Activated CD4-positive, alpha-beta T cell treated with anti-CD3 and anti-CD28 coated beads, Interleukin-2, amount 50 U/mL, for 4 hours (primary cell): ENCODE data around the gene B3GNT3.

Experiments
- DNase-seq, 2 experiments: peaks; one replicate each; pipeline ENCODE4 v3.0.0-alpha.2; 2020

B3GNT3 gene, protein sequence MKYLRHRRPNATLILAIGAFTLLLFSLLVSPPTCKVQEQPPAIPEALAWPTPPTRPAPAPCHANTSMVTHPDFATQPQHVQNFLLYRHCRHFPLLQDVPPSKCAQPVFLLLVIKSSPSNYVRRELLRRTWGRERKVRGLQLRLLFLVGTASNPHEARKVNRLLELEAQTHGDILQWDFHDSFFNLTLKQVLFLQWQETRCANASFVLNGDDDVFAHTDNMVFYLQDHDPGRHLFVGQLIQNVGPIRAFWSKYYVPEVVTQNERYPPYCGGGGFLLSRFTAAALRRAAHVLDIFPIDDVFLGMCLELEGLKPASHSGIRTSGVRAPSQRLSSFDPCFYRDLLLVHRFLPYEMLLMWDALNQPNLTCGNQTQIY

DNA sequence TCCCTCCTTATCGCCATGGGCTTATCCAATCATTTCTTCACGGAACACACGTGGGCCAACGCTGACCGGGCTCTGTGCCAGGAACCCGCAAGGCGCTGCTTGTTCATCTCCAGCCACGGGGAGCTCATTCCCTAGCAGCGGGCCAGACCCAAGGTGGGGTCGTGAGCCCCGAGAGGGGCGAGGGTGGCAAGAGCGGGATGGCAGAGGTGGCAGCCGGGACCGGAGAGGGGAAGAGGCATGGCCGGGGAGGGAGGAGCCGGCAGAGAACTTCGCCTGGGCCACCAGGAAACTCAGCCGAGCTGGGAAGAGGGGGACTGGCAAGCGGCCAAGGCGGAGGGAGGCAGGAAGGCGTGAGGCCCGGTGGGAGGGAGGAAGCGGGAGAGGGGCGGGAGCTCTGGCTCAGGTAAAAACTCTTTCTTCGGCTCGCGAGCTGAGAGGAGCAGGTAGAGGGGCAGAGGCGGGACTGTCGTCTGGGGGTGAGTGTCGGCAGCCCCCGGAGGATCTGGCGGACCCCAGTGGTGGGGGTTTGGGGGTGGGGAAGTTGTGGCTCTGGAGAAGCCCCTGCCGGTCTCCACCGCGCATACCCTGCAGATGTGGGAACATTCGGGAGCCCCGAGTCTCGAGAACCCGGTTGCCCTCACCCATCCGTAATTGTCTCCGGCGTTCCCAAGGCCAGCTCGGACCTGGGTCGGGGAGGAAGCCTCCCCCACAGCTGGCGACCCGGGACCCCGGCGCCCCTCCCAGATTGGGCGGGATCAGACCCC lies at the start of gene B3GNT3:
Gene B3GNT3, plus strand, starts transcription at position 408 of the 764 bp plus-strand sequence. CDS start 12,670 bp downstream, outside the sequence.
- no peak for DNase-seq

DNA sequence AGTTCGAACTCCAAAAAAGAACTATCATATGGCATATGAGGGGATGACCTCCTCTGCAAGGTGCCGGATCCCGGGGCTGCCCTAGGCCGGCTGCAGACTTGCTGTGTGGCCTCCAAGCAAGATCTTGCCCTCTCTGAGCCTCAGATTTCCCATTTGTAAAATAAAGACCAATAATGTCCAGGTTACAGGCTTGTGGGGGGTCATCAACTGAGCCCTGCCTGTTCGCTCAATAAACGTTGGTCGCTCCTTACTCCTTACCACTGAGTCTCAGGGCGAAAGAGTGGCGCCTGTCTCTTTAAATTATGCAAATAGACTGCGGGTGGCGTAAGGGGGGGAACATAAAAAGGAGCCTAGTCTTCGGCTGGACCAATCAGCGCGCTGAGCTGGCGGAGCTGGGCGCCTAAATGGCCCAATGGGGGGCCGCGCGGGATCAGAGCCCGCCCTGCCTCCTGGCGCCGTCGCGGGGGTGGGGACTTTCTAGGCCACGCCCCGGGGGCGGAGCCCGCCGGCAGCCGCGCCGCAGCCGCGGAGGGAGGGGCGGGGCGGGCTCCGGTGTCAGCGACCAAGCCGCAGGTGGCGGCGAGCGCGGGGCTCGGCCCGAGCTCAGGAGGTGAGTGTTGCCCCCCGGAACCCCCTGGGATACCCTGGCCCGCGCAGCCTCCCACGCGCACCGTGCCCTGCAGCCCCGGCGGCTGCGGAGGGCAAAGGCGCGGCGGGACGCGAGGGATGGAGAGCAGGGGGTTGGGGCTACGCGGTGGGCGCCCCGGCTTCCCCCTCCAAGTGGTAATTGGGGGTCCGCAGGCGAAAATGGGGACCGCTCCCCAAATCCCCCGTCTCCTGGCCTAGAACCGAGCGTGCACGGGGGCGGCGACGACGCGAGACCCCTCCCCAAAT lies 47.5 kb upstream of the B3GNT3 start:
- peak; percentile 90 to 93 for DNase-seq

DNA sequence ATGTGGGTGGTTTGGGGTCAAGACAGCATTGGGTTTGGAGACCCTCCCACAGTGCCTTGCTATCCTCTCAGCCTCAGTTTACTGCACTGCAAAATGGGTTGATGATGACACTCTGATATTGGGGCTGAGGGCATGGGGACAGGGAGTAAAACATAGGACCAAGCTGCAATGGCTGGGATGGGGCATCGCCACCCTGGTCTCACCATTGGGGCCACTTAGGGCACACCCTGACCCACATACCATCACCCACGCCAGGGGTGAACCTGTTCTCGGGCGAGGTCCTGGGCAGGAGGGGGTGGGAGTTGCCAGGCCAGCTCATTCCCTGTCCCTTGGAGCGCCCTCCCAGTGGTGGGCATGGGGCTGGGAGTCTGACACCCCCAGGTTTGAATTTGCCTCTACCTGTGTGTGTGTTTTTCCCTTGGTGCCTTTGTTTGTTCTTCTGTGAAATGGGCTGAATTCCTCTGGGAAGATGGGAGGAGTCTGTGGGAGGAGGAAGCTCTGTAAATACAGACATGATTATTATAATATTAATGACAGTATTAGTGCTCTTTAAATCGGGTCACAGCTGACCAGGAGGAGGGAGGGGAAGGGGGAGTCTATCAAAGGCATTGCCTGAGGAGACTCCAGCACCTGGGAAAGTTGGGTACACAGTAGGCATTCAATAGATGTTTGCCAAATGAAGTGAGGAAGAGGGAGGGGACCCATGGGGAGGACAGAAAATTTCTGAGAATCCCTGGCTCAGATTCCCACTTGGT lies 45.9 kb upstream of the B3GNT3 start:
- no peak for DNase-seq

DNA sequence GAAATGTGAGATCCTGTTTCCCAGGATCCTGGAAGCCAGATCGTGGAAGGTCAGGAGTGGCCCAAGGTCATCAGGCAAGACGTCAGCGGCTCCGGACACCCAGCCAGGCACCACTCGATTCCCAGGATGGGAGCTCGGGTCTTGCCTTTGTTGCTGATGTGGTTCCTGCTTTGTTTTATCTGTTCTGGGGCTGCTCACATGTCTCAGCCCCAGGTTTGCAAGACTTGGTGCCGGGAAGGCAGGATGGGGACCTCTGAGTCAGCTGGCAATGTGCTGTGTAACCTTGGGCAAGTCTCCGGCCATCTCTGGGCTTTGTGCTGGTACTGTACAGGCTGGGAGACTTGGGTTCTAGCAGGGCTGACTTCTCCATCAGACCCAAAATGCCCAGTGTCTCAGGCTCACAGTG lies 45.0 kb upstream of the B3GNT3 start:
- DNase-seq: peak in 1 of 2 experiments; percentile 16

DNA sequence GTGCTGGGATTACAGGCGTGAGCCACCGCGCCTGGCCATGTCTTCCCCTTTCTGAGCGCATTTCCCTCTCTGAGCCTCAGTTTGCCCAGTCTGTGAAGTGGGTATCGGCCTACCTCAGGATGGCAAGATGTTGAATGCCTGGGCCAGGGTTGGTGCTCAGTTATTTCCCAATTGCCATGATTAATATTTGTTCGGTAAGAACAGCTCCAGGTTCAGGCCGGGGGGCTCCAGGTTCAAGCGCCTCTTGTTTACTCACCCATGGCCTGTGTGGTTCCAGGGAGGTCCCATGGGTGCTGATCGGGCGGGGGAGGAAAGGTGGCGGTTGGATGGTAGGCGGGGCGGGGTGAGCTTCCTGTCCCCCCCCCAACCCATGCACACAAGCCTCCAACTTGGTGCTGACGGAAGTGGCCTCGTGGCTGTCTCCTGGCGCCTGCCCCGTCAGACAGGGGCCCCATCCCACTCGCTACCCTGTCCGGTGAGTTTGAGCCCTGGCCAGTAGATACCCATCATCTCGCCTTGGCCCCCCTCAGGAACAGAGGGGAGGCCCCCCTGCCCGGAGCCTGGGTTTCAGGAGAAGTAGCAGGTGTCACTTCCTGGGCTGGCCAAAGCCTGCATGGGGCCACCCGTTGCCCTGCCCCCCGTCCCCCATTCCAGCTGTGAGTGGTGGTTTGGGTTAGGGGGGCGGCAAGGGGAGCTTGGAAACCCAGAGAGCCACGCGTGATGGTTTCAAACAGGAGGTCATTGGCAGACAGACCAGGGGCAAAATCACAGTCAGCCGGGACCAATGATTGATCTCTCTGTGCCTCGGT lies 43.6 kb upstream of the B3GNT3 start, which contains the start of gene FCHO1:
Gene FCHO1, plus strand, starts transcription at position 375 of the 809 bp plus-strand sequence. CDS start 3,688 bp downstream, outside the sequence.
- peak; percentile 86 to 87 for DNase-seq

DNA sequence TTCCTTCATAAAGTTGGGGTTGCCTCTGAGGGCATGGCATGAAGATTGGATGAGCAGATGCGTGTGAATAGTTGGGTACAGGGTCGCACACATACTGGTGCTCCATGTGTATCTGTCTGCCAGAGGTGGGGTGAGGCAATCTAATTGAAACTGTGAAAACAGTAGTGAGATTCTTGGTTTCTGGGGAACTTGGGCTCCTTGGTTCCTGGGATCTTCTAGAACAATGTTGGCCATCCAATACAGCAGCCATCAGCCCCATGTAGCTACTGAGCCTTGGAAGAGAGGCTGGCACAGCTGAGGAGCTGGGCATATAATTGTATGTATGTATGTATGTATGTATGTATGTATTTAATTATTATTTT lies 43.0 kb upstream of the B3GNT3 start:
- no peak for DNase-seq

DNA sequence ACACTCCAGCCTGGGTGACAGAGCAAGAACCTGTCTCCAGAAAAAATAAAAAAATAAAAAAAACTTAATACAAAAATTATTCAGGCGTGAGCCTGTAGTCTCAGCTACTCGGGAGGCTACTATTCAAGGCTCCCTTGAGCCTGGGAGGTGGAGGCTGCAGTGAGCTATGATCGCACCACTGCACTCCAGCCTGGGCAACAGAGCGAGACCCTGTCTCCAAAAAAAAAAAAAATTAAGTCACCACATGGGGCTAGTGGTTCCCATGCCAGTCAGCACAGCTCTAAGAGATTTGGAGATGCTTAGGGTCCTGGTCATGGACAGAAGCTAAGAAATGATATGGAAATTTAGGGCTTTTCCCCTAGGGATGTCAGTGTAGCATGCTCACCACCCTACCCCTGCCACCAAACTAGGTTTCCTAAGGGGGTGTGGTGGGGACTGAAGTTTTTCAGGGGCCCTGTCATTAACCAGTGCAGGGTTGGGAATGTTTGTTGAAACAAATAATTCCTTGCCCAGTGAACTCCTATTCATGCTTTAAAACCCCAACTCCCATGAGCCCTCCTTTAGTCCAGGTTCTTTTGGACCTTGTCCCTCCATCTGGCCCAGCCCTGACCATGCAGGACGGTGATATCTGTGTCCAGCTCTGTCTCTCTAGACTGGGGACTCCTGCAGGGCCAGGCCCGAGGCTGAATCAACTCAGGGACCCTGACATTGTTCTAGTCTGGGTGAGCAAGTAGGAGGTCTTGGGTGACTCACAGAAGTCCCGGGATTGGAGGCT lies 41.9 kb upstream of the B3GNT3 start:
- no peak for DNase-seq

DNA sequence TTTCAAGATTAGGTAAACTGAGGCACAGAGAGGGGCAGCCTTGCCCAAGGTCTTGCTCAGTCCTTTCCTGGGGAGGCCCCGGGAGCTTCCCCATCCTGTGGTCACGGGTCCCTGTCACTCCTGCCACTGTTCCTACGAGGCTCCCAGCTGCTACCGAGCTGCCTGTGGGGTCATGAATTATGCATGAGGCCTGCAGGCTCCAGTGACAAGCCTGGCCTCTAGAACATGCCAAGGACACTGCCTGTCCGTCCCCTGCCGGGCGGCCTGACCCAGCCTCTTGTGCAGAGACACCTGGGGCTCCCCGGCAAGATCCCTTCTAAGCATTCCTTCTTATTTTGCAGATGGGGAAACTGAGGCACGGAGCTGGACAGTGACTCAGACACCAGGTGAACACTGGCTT lies 41.0 kb upstream of the B3GNT3 start:
- DNase-seq: no peak

DNA sequence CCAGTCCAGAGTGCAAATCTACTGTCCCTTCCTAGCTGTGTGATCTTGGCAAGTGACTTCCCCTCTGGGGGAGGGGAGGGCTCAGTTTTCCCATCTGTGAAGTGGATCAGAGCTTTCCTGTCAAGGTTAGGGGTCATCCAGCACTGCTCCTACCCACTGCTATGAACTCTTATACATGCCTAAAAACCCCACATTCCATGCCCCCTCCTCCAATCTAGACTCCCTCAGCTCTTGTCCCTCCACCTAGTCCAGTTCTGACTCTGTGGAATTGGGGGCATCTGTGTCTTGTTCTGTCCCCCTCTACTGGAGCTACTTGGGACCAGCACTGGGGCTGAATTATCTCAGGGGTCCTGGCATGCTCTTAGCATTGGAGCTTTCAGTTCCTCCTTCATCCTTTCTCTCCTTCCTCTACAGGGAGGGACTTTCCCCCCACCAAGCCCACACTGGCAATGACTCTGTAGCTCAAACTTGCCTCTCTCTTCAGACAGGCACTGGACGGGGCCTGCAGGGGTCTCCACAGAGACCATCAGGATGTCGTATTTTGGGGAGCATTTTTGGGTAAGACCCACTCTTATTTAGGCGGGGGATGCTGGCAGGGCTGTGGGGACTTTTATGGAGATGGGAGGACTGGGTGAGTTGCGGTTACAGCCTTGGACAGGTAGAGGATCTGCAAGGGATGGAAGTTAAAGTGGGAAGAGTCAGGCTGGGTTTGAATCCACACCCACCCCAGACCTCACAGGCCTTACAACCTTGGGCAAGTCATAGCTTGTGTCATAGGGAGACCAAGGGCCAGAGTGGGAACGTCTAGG lies 40.1 kb upstream of the B3GNT3 start:
- no peak for DNase-seq

DNA sequence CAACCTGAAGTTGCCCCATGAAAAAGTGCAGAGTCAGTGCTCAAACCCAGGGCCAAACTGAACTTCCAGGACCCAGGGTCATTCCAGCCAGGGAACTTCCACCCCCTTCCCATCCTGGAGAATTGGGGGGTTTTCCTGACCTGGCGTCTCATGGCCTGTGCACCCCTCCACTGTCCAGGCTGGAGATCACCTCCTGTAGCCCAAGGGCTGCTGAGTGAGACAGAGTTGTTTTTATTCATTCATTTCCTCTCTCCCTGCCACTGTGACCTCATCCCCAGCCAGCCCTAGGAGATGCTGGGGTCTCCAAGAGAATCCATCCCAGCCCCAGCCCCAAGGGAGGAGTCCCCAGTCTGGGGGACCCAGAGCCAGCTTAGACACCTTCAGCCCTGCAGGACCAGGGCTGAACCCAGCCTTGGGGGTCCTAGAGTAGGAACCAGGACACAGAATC lies 39.5 kb upstream of the B3GNT3 start:
- no peak for DNase-seq

DNA sequence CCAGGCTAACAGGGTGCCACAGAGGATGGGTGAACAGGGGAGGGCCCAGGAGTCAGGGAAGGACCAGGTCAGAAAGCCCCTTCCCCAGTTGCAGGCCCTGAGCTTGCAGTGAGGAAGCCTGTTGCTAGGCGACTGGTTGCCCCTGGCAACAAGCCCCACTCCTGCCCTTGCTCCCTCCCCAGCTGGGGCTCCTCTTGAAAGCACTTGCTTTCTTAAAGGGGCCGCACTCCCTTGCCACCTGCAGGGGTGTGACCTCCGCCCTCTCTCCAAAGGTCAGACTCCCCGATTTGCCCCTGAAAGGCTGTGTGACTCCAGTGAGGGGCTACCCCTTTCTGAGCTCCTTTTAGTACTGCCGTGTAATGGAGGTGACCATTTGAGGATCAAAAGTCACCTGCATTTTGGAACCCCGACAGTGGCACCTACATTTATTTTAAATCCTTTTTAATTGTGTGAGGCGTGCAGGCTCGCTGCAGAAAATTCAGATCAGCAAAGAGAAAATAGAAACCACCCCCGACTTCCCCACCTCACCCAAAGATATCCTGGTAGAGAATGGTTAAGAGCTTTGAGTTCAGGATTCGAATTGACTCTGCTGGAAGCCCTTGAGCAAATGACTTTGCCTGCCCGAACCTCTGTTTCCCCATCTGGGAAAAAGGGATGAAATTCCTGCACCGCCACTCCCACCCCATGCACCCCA lies 38.8 kb upstream of the B3GNT3 start:
- no peak for DNase-seq

DNA sequence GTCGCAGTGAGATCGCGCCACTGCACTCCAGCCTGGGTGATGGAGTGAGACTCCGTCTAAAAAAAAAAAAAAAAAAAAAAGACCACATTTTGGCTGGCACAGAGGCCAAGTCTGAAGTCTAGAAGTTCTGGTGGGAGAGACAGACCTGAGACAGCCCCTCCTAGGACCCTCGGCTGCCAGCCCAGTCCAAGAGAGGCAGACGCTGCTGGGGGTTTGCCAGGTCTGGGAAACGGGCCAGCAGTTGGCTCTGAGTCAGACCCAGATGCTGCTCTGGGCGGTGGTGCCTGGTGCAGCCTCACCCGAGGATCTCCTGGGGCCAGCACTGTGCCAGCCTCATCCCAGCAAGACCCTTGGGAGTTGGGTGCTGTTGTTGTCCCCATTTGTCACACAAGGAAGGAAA lies 37.8 kb upstream of the B3GNT3 start:
- no peak for DNase-seq

DNA sequence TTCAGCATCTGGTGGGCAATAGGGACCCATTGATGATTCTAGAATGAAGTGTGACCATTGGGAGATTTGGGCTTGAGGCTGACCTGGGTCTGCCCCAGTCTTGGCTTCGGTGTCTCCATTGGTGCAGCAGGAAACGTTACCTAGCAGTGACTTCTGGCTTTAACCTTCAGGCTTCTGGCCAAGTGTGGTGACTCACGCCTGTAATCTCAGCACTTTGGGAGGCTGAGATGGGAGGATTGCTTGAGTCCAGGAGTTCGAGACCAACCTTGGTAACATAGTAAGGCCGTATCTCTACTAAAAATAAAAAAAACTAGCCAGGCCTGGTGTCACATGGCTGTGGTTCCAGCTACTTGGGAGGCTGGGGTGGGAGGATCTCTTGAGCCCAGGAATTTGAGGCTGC lies 36.4 kb upstream of the B3GNT3 start:
- no peak for DNase-seq

DNA sequence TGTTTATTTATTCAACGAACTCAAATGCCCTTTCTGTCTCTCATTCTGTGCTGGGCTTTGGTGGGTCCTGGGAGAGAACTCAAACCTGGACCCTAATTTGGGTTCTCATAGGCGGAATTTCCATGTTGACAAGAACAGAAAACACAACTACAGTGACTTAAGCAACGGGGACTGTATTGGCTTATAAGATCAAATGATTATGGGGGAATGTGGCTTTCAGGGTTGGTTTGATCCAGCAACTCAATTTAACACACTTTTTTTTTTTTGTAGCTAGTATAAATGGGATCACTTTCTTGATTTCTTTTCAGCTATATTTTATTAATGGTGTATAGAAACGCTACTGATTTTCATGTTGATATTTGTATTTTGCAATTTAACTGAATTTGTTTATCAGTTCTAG lies 33.8 kb upstream of the B3GNT3 start:
- DNase-seq: no peak

DNA sequence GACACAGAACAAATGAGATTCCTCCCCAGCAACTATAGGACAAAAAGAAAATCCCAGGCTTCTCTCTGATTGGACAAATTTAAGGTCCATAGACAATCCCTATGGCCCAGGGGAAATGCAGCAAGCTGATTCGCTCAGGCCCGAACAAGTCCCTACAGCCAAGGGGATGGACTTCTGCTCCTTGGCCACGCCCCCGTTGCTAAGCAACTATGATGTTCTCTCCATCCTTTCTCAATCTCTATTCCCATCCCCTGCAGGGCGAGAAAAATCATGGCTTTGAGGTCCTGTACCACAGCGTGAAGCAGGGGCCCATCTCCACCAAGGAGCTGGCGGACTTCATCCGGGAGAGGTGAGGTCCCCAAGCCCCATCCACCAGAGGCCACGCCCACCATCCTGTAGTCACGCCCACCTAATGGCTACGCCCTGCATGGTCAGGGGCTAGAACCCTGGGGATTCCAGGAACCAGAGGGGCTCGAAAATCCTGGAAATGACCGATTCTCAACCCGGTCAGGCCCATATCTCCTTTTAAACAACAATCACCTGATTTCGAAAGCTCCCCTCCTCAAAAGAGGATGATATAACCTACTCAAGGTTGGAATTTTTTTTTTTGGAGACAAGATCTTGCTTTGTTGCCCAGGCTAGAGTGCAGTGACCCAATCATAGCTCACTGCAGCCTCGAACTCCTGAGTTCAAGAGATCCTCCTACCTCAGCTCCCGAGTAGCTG lies 32.3 kb upstream of the B3GNT3 start:
- DNase-seq: no peak

DNA sequence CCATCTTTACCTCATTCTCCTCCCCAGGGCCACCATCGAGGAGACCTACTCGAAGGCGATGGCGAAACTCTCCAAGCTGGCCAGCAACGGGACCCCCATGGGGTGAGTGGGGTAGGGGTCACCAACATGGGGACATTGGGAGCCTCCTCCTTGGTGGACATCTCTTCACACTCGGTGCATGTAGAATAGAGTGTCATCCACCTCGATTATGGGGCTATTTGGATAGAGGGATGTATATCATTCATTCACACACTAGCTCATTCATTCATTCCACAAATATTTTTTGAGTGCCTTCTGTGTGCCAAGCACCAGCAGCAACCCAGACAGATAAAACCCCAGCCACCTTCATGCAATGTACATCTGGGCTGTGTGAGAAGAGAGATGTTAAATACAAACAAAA lies 30.6 kb upstream of the B3GNT3 start:
- DNase-seq: no peak

DNA sequence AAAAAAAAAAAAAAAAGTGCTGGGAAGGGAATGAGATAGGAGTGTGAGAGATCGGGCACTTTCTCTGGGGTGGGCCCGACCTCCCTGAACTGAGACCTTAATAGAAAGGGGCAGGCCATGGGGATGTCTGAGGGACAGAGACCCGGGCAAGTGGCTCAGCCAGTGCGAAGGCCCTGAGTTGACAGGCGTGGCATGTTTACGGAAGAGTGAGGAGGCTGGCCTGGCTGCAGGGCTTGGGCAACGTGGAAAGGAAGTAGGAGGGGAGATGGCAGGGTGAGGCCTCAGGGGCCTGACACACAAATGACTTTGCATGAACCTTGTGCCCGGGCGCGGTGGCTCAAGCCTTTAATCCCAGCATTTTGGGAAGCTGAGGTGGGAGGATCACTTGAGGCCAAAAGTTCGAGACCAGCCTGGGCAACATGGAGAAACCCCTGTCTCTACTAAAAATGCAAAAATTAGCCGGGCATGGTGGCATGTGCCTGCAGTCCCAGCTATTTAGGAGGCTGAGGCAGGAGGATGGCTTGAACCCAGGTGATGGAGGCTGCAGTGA lies 29.8 kb upstream of the B3GNT3 start:
- DNase-seq: no peak

DNA sequence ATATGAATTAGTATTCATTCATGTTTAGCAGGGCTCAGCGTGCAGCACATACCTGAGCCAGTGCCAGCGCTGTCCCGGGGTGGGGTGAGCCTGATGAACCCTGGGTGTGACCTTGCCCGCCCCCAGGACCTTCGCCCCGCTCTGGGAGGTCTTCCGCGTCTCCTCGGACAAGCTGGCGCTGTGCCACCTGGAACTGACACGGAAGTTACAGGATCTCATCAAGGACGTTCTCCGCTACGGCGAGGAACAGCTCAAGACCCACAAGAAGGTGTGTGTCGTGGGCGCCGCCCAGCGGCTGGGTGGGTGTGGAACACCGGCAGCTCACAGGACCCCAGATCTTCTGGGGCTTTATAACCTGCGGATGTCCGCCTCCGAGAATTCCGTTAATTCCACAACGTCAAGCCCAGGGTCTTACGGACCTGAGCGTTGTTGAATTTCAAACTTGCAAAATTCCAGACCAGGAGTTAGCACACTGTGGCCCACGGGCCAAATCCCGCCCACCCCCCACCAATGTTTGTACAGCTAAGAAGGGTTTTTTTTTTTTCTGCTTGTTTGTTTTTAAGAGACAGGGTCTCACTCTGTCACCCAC lies 28.3 kb upstream of the B3GNT3 start:
- peak in 1 of 2 experiments; percentile 25 for DNase-seq
